GM18951 (cell line): ENCODE measurements around the gene SDCCAG8.

Experiments used
- POLR2A ChIP-seq: IDR thresholded peaks from 4 replicates; pipeline ENCODE4 v1.6.1; 2011; ENCODE audit warnings: mild to moderate bottlenecking; ENCODE audit not compliant: insufficient read length, insufficient read depth; ENCODE audit errors: extremely low read depth
- in situ Hi-C: fragments of 300-500 bp; cut with MboI; formaldehyde crosslinking; loops from one replicate; pipeline ENCODE4 v1.12.0; 2022; ENCODE audit warnings: low sequenced_read_pairs, mixed read lengths, inconsistent platforms; ENCODE audit not compliant: unreplicated experiment

The SDCCAG8 gene

GRCh38 chr1:243520831-243521230 is 265.0 kb downstream of the SDCCAG8 start:
- TF ChIP-seq POLR2A, result no peak
- in situ Hi-C loops, result no loop called here

GRCh38 chr1:243523766-243524165 is 267.9 kb downstream of the SDCCAG8 start:
- TF ChIP-seq POLR2A, result no peak
- in situ Hi-C loops, result no loop called here

GRCh38 chr1:243525085-243525487 is 269.2 kb downstream of the SDCCAG8 start:
- TF ChIP-seq POLR2A, result no peak

GRCh38 chr1:243526180-243526579 is 270.3 kb downstream of the SDCCAG8 start:
- in situ Hi-C loops, result no loop called here
- no peak for TF ChIP-seq POLR2A

More at GRCh38 chr1:243525085-243525487, 269.2 kb downstream of the SDCCAG8 start:
- in situ Hi-C loops, result no loop called here

- no peak for TF ChIP-seq POLR2A
- in situ Hi-C loops, result no loop called here
Measured at GRCh38 chr1:243528459-243529121, 272.7 kb downstream of the SDCCAG8 start.

- no peak for TF ChIP-seq POLR2A
- in situ Hi-C loops, result no loop called here
Measured at GRCh38 chr1:243529512-243529911, 273.7 kb downstream of the SDCCAG8 start.

GRCh38 chr1:243535014-243535413 is 279.2 kb downstream of the SDCCAG8 start:
- in situ Hi-C loops, result no loop called here
- no peak for TF ChIP-seq POLR2A

- TF ChIP-seq POLR2A, result no peak
- in situ Hi-C loops, result no loop called here
Measured at GRCh38 chr1:243539636-243540035, 283.8 kb downstream of the SDCCAG8 start.

GRCh38 chr1:243542739-243543415 is 287.0 kb downstream of the SDCCAG8 start:
- TF ChIP-seq POLR2A, result no peak
- in situ Hi-C loops, result no loop called here

GRCh38 chr1:243543501-243543900 is 287.7 kb downstream of the SDCCAG8 start:
- no peak for TF ChIP-seq POLR2A

GRCh38 chr1:243546457-243546856 is 290.6 kb downstream of the SDCCAG8 start:
- no peak for TF ChIP-seq POLR2A
- in situ Hi-C loops, result no loop called here

More at GRCh38 chr1:243543501-243543900, 287.7 kb downstream of the SDCCAG8 start:
- in situ Hi-C loops, result no loop called here

GRCh38 chr1:243547891-243548290 is 292.1 kb downstream of the SDCCAG8 start:
- no peak for TF ChIP-seq POLR2A
- in situ Hi-C loops, result no loop called here

GRCh38 chr1:243548516-243548915 is 292.7 kb downstream of the SDCCAG8 start:
- in situ Hi-C loops, result no loop called here
- no peak for TF ChIP-seq POLR2A

GRCh38 chr1:243549108-243549507 is 293.3 kb downstream of the SDCCAG8 start:
- no peak for TF ChIP-seq POLR2A
- in situ Hi-C loops, result no loop called here
